HL-60/S4 treated with phorbol 12-myristate 13-acetate at 8.2 ng/mL for 4 days and 3 days (cell line): Measurements from ENCODE around the gene SEC22B.
"Not testable (repeated sequence)": the region's sequence is repeated elsewhere in the genome, so short reads cannot be mapped to it uniquely, and the experiment has no call there.

Experiments
- in situ Hi-C: fragments of 300-500 bp; cut with MboI; formaldehyde crosslinking; loops from 2 replicates; pipeline ENCODE4 v1.15.0; 2022; ENCODE audit warnings: low sequenced_read_pairs

Gene SEC22B

DNA sequence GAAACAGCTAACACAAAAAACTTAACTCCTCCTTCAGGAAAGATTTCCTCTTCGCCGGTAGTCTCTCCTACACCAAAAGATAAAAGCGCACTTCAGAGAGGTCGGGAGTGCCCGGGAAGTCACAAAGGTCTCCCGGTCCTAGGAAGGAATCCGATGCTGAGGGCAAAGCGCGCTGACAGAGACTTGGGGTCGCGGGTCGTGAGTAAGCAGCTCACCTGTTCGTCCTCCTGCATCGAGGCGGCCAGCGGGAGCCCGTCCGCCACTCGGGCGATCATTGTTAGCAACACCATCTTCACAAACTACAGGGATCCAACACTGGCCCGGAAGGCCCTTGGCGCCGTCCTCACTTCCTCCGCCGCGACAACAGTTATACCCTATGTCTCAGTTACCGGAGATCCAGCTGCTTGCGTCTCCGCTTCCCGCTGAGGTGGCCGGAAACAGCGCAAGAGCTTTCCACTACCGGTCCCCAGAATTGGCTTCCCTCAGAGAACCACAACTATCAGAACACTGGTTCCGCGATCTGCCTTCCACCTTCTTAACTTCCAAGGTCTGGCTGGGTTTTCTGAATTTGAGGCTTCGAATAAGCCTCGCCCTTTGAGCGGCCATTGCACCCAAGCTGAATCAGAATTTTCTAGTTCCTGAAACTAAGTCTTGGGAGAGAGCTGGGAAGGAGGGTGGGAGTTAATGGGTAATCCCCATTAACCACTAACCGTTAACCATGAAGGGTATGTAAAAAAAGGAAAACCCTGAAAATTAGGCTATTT lies at the start of gene SEC22B:
SEC22B (minus strand) TSS at position 429 of the 764 bp plus-strand sequence; CDS start at position 290, 139 bp downstream.
- in situ Hi-C loops, result no loop called here

DNA sequence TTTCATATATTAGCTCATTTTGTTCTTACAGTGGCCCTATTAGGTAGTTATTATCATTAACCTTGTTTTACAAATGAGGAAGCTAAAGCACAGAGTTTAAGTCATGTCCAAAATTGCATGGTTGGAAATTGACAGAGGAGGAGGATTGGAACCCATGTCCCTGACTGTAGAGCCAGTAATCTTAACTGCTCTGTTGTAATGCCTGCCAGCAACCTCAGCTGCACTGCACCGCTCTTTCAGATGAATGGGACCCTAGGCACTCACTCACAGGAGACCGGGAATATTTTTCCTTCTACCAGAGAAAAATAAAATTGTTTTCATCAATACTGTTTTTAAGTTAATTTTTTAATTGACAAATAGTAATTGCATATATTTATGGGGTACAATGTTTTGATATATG lies 41.6 kb upstream of the SEC22B start:
- in situ Hi-C loops, result not testable (repeated sequence)

DNA sequence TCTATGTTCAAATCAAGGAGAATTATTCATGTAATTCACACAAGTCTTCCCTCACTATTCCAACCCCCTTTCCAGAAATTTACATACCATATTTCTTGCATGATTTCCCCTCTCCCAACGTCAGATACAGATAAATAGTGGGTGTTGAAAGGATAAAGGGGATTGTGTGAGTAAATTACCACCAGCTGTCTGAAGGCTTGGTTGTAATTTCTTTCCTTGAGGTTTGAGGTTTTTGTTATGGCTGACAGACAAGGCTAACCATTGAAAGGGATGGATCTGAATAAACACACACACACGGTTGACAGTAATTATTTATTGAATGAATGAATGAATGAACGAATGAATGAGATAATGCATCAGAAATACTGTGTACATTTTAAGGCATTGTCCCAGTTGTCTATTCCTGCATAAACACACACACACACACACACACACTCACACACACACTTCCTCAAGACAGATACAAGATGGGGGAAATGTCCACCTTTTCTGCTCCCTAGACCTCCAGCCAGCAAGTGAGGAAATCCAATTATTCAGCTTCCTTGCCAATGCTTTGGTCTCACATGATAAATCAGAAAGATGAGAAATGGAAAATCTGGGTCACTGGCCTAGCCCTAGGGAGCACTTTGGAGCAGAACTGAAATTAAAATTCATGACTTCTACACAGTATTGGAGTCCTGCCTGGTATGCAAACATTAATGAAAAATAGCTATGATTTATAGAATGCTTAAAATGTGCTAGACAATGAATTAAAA lies 41.0 kb upstream of the SEC22B start:
- in situ Hi-C loops, result not testable (repeated sequence)

DNA sequence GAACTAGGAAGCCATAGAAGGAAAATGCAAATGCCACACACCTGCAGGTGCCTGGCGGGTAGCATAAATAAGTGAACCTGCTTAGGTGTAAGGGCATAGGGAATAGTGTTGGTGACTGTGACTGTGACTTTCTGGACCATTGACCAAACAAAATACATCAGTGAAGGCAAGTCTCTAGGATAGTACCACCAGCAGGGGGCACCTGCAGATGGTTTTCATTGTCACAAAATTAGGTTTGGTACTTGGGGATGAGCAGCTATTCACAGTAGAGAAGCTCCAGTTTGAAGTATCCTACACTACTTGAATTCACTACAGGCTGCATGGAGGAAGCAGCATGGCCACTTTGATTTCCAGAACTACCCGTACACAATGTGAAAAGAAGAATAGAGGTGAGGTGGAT lies 37.3 kb upstream of the SEC22B start:
- in situ Hi-C loops, result not testable (repeated sequence)

- in situ Hi-C loops, result not testable (repeated sequence)
These were observed 34.4 kb upstream of the SEC22B start for GRCh38 chr1:120210754-120211153.

DNA sequence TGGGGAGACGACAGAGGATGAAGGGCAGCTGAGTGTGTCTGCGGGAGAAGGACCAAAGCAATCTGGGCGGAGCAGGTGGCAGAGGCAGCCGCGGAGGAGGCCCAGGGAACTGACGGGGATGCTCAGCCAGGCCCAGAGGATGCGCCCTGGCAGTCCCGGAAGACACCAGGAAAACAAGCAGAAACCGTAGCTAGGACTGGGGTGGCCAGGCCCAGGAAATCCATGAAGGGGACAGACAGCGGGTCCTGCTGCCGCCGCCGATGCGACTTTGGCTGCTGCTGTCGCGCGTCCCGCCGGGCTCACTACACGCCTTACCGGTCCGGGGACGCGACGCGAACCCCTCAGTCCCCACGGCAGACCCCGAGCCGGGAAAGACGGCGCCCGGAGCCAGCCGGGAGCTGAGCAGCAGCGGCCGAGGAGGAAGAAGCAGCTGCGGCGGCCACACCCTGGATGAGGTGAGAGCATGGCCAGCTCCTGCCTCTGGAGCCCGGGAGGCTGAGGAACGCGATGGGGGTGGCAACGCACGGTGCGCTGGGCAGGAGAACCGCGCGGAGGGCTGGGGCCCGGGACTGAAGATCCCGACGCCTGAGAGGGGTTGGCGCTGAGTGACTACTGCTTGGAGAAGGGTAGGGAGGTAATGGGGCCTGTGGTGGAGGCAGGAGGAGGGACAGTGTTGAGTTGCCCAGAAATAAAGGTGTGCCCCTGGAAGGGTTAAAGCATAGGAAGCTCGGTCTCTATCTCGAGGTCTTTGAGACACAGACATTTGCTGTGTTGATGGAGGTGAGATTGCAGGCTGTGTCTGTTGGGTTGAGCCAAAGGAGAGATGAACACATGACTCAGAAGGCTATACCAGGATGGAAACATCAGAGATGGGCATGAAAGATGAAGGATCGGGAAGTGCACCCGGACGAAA lies 20.8 kb upstream of the SEC22B start:
- in situ Hi-C loops, result not testable (repeated sequence)

GRCh38 chr1:120188626-120189025 lies 12.3 kb upstream of the SEC22B start:
- in situ Hi-C loops, result not testable (repeated sequence)

DNA sequence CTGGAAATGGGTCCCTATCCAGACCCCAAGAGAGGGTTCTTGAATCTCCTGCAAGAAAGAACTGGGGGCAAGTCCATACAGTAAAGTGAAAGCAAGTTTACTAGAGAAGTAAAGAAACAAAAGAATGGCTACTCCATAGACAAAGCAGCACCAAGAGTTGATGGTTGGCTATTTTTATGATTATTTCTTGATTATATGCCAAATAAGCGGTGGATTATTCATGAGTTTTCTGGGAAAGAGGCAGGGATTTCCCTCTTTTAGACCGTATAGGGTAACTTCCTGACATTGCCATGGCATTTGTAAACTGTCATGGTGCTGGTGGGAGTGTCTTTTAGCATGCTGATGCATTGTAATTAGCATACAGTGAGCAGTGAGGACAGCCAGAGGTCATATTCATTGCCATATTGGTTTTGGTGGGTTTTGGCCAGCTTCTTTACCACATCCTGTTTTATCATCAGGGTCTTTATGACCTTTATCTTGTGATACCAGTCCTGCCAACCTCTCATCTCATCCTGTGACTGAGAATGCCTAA lies 5.9 kb upstream of the SEC22B start:
- in situ Hi-C loops, result not testable (repeated sequence)

GRCh38 chr1:120179811-120180690 lies 3.7 kb upstream of the SEC22B start:
- in situ Hi-C loops, result not testable (repeated sequence)

DNA sequence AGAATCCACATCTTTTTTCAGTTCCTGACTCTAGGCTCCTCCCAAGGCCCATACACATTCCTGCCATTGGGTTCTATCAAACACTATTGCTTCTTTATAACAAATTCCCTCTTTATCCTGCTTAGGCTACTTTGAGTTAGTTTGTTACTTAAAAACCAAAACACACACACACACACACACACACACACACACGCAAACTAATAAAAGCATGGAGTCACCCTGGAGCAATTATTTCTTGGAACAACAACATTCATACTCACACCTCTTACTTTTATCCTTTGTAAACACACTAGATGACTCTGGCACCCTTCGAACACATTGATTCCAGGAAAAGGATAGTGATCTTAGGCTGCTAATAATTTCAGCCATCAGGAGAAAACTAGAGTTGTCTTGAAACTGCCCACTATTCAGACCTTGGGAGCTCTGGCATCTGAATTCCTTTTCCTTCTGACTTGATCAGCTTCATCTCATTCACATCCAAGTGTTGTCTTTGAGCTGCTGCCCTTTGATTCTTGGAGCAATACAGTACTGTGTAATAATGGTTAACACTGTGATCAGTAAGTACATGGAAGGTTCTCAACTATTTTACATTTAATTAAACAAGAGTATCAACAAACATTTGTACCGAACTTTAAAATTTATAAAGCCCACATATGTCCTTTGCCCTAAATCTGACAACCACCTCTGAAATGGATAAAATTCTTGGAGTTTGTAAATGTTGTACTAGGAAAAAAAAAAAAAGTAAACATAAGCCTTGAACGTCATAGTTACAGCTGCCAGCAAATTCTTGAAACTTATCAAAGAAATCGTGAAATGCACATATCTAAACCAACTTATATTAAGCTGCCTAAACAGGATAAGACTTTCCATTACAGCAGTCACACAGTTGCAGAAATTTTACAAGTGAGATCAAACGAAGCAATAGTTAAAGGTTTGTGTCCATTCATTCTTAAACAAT lies 2.8 kb upstream of the SEC22B start:
- in situ Hi-C loops, result no loop called here

DNA sequence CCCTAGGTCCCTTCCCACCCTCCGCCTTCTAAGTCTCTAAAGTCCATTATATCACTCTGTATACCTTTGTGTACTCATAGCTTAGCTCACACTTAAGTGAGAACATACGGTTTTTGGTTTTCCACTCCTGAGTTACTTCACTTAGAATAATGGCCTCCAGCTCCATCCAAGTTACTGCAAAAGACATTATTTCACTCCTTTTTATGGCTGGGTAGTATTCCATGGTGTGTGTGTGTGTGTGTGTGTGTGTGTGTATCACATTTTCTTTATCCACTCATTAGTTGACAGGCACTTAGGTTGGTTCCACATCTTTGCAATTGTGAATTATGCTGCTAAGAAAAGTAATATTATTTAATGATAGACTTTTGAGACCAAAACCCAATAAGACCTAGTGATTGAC lies 1.7 kb upstream of the SEC22B start:
- in situ Hi-C loops, result not testable (repeated sequence)

DNA sequence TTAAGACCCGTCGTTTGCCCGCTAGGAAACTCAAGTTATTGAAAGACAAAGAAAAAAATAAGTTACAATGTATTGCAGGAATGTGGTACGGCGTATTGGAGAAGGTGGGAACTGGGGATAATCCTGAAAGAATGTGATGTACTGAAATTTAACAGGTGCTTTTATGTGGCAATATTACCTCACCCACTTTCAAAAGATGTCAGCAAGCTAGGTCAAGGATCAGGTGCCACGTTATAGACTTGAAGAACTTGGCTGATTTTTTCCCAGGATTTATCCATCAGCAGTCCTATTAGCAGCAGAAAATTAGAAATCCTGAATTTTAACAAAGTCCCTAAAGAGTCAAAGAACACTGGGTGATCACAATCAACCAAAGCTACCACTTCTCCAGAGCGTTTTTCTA lies 632 bp downstream of the SEC22B start:
- in situ Hi-C loops, result not testable (repeated sequence)

DNA sequence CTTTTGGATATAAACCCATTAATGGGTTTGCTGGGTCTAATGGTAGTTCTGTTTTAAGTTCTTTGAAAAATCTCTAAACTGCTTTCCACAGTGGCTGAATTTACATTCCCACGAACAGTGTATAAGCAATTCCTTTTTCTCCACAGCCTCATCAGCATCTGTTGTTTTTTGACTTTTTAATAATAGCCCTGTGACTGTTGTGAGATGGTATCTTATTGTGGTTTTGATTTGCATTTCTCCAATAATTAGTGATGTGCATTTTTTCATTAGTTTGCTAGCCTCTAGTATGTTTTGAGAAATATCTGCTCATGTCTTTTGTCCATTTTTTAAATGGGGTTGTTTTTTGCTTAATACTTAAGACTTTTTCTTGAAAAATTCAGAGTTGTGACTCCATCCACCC lies 11.6 kb downstream of the SEC22B start:
- in situ Hi-C loops, result not testable (repeated sequence)

DNA sequence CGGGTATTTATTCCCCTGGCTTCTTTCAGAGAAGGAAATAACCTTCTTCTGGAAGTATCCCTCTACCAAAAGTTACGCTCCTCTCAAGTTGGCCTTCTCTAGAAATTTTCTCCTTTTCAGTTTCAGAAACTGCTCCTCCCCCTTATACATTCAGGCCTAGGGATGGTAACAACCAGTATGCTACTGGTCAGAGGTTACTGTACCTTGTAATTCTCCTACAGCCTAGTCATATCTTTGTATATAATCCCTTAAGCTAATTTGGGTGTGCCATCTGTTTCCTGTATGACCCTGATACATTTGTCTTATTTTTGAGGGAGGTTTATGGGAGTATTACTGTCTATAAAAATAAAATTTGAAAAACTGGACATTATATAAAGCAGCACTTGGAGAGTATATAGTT lies 14.3 kb downstream of the SEC22B start:
- in situ Hi-C loops, result not testable (repeated sequence)

DNA sequence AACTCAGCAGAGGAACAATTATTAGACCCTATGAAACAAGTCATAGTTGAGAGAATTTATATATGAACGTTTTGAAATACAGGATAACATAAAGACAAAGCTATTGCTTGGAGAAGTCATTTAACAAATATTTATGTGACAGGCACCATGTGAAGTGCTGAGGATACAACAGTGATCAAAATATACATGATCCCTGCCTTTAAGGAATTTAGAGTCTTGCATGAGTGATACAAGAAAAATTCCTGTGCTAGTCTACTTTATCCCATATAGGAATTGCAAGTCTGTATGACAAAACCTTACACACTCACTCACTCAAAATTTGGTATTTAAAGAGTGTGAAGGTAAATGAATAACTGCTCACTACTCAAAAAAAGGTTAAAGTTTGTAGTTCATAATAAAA lies 17.8 kb downstream of the SEC22B start:
- in situ Hi-C loops, result not testable (repeated sequence)

DNA sequence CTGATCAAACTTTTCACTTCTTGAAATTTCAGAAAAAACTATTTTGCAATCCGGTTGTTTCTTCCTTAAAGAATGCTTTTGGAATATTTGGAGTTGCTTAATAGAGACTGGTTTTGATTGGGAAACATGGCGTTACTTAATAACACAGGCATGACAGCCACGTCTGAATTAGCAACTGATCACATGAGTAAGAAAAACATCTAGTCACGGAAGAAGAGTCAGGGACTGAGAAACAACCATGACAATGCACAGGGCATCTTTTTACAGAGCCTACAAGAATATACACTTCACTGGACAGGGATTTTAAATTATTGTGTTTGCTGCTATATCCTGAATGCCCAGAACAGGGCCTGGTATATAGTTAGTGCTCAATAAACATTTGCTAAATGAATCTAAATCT lies 18.2 kb downstream of the SEC22B start:
- in situ Hi-C loops, result not testable (repeated sequence)

GRCh38 chr1:120150138-120150822 lies 26.0 kb downstream of the SEC22B start:
- in situ Hi-C loops, result not testable (repeated sequence)

DNA sequence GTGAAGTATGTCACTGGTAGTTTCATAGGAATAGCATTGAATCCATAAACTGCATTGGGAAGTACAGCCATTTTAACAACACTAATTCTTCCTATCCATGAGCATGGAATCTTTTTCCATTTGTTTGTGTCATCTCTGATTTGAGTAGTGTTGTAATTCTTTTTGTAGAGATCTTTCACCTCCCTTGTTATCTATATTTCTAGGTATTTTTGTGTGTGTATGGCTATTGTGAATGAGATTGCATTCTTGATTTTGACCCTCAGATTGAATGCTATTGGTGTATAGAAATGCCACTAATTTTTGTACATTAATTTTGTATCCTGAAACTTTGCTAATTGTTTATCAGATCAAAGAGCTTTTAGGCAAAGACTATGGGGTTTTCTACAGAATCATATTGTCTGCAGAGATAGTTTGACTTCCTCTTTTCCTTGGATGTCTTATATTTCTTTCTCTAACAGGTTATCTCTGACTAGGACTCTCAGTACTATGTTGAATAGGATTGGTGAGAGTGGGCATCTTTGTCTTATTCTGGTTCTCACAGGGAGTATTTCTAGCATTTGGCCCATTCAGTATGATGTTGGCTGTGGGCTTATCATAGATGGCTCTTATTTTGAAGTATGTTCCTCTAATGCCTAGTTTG lies 26.8 kb downstream of the SEC22B start:
- in situ Hi-C loops, result not testable (repeated sequence)
